GM18873 (cell line): ENCODE results near the gene STUM.
A peak's percentile ranks its signal among the peaks of the same experiment; 100 is the strongest.

Experiments used
- ATAC-seq: cut with Tn5 transposase; IDR thresholded peaks from one replicate; pipeline ENCODE4 v1.9.1; 2021; ENCODE audit warnings: mild to moderate bottlenecking, moderate library complexity, moderate number of reproducible peaks; ENCODE audit not compliant: unreplicated experiment, low FRiP score

Gene STUM

DNA sequence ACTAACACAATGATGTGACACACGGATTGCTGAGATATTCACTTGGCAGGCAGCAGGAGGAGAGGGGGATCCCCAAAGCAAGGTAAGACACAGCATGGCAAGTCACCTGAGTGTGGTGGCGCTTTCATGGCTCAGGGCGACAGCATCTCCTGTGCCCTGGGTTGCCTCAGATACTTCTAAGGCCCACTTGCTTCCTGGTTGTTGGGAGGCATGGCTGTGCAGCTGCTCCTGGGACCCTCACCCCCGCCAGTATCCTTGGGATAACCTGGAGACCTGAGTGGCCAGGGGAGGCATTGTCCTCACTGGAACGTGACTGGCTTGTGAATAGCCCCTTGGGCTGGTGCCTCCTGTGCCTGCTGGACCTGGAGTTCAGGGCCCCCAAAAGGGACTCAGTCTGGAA lies 69.8 kb downstream of the STUM start:
- ATAC-seq, result no peak

DNA sequence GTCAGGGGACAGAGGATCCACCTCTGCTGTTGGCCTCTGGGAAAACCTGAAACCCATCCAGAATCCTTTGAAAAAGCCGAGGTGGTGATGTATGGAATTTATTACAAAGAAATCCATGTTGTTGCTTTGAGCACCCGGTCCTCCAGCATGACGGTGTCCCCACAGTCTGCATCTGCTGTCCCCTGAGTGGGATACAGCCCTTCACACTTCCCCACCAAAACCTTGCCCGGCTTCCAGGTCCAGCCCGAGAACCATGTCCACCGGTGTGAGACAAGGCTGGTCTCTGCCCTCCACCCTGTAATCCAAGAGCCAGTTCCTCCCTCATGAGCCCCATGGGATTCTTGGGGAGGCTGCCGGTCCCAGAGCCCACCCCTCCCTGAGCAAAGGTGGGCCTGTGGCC lies 70.5 kb downstream of the STUM start:
- no peak for ATAC-seq

DNA sequence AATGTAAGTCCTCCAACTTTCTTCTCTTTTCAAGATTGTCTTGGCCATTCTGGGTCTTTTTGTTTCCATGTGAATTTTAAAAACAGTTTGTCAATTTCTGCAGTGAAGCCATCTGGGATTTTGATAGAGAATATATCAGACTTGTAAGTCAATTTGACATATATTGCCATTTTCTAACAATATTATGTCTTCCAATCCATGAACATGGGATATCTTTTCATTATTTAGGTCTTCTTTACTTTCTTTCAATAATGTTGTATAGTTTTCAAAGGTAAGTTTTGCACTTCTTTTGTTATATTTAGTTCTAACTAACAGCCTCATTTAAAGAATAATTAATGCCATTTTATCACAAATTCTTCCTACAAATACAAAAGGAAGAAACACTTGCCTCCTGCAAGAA lies 73.4 kb downstream of the STUM start:
- ATAC-seq, result no peak

- no peak for ATAC-seq
These were observed 76.0 kb downstream of the STUM start for GRCh38 chr1:226624526-226624925.

DNA sequence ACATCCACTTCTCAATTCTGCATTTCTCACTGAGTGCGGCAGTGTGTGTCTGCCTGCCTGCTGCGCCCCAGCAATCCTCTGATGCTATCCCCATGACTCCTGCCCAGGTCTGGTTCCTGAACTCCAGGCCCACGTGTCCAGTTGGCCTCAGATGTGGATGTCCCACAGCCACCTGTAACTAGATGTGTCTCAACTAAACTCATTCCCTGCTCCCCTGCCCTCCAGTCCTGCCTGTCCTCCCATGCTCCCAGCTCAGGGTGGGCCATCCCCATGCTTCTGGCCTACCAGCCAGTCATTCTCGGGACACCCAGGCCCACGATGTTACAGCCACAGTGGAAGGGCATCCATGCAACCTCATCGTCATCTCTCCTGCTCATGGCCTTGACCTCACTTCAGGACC lies 76.8 kb downstream of the STUM start:
- ATAC-seq, result no peak

DNA sequence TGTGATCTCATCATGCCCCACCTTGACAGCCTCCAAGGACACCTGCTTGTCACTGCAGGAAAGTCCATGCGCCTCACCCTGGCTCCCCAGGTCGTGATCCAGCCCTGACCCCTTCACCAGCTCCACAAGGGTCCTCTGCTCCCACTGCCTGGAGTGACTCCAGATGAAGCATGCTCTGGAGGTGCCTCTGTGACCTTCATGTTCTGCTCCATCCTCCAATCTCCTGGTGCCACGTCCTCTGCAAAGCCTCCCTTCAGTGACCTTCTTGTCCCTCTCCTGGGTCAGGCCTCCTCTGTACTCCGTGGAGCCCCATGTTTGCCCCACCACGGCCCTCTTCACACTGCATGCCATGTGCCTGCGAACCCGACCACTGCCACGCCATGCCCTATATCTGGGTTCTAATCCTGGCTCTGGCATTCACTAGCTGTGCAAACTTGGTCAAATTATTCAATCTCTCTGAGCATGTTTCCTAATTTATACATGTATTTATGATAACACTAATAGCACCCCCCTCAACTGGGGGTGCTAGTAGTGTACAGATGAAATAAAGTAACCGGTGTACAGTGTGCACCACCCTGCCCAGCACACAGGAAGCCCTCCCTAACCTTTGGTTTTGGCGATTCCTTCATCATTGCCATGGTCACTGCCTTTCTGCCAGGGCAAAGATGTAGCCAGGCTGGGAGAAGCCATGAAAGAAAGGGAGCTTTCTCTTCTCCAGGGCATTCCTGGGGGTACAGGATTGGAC lies 77.4 kb downstream of the STUM start:
- no peak for ATAC-seq

- no peak for ATAC-seq
These were observed 78.0 kb downstream of the STUM start for GRCh38 chr1:226626577-226626956.

DNA sequence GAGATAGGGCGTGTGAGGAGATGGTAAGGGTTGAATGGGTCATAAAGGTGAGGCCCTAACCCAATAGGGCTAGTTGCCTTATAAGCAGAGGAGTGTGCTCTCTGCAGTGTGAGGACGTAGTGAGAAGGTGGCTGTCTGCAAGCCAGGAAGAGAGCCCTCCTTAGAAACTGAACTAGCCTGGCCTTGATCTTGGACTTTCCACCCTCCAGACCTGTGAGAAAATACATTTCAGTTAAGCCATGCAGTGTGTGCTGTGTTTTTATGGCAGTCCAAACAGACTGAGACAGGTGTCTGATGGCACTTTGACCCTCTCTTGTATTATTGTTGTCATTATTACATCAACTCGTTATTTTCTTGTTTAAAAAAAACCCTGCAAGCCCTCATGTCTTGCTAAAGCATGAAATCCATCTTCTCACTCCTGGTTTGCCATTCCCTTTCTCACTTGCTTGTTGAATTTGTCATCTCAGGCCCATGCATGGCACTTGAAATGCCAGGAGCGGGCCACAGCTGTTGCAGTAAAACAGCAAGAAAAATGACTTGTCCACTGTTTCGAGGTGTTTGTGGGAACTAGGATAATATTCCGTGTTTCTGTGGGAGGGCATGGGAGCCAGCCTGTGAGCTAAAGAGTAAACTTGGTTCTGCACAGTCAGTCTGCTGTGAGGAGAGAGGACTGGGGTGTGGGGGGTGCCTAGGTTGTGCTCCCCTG lies 78.6 kb downstream of the STUM start:
- no peak for ATAC-seq

GRCh38 chr1:226627924-226628611 lies 79.5 kb downstream of the STUM start:
- ATAC-seq, result no peak

DNA sequence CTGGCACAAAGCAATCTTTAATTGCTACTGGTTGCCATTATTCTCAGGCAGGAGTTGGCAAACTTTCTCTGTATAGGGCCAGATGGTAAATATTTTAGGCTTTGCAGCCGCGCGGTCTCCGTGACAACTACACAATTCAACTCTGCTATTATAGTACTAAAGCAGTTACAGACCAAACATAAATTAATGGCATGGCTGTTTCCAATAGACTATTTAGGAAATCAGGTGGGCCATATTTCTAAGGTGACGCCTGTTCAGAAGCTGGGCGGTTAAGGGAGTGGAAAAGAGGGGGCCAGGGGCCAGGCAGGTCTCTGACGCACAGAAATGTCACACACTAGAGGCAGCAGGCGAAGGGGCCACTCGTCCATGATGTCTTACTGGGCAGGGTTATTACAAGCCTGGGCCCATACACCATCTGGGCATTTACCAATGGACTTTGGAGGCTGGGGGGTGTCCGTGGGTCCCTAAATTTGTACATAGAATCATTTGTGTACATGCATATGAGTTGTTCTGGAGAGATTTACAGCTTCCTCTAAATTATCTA lies 80.1 kb downstream of the STUM start:
- no peak for ATAC-seq

DNA sequence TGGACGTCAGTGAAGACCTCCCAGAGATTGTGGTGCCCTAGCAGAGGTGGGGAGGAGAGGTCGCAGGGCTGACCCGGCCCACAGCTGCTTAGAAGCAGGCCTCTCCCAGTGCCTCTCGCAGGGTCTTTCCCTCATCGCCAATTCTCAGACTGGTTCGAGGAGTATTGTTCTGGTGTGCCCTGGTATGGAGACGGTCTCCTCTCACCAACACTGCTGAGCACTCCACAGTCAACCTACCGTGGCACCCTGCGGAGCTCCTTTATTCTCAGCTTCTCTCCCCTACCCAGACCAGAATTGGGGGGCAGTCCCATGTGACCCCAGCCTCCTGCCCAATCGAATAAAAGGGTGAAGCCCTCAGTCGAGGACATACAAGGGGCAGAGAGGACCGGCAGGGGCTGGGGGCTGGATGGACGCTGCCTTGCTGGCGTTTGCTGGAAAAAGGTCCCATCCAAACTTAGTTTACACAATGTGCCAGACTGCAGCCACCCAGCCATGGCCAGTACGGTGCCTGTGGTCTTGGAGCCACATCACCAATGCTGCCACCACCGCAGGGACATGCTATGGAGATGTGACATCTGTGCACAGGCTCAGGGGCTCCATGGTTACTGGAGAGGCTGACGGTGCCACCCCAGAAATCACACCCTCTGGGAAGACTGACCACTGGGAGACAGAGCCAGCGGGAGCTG lies 80.8 kb downstream of the STUM start:
- no peak for ATAC-seq

DNA sequence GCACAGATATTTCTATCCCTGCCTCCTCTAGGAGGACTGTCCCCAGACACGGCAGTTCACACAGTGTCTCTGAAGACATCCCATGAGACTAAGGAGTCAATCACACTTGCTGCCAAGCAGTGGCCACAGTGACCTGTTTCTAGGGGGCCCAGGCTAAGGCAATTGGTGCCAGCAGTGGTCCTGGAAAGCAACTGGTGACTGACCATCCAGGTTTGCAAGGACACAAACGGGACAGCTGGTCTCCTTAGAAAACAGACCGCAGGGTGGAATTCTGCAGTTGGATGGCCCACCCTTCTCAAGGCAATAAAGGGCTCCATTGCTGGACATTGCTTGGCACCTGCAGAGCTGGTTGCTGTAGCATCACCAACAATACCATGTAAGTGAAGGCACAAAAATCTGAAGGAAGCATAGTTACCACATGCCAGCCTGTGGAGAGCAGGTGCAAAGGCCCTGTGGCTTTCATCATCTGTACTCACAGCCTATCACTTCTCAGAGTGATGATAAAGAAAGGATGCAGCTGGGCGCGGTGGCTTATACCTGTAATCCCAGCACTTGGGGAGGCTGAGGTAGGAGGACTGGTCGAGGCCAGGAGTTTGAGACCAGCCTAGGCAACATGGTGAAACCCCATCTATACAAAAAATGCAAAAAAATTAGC lies 81.5 kb downstream of the STUM start:
- ATAC-seq, result no peak

- ATAC-seq, result no peak
These were observed 82.0 kb downstream of the STUM start for GRCh38 chr1:226630592-226630991.

- no peak for ATAC-seq
These were observed 82.9 kb downstream of the STUM start for GRCh38 chr1:226631229-226632000.

- ATAC-seq, result no peak
These were observed 83.8 kb downstream of the STUM start for GRCh38 chr1:226632169-226632879.

DNA sequence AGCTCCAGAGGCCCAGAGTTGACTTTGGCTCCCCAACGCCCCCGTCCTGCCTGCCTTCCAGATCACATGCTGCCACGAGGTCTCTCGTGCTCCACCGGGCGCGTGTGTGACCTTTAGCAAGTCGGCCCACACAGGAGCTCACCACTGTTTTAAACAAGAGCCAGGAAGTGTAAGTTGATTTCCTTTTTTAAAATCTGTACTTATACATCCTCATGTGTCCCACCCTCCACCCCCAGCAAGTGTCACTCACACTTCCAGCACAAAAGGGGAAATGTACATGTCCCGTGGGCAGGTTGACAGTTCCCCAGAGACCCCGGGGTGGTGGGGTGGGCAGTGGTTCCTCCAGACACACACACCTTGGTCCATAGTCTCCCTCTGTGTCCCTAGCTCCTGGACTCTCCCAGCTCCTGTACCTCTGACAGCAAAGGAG lies 84.4 kb downstream of the STUM start:
- no peak for ATAC-seq

DNA sequence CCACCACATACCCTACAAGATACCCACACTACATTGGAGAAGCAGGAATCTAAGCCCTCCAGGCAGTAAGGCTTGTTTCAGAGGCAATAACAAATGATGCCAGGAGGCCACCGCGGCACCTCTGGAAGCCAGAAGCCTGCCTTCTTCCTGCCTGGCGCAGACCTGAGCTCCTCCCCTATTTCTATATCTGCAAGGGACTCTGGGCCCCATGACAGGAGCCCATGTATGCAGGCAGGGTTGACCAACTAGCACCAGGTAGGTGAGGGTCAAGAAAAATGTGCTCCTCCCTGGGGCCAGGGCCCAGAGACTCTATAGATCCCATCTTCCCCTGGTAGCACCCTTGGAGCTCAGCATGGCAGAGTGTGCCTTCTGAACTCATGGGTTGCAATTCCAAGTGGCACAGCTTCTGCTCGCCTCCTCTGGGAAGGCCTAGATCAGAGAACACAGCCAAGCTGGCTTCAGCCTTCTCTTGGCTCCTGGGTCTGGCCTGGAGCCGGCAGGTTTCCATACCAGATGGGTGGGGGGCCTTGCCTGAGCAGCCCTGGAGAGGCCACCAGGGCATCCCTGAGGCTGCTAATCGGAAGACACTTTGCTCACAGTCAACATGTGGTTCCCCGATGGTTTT lies 85.1 kb downstream of the STUM start:
- peak; percentile 15 for ATAC-seq

GRCh38 chr1:226634166-226634588 lies 85.6 kb downstream of the STUM start:
- peak; percentile 64 for ATAC-seq
